HG02943 (cell line): ENCODE measurements around the gene TRIM42.

Experiments used
- ATAC-seq: cut with Tn5 transposase; IDR thresholded peaks from one replicate; pipeline ENCODE4 v1.9.1; 2021; ENCODE audit warnings: mild to moderate bottlenecking, low read depth, moderate library complexity; ENCODE audit not compliant: unreplicated experiment

Gene TRIM42

DNA sequence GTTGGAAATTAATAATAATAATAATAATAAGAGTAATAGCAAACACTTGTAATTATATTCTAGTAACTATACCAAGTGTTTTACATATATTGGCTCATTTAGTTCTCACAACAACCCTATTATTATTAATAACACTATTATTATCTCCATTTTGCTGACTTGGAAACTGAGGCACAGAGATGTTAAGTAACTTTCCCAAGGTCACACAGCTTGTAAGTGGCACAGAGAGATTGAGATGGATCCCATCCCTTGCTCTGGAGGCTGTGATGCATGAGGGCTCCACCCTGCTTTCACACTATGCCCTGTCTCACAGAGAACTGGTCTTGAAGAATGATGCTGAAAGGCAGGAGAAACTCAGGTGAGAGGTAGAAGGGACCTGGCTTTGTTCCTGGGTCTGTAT, 31.9 kb downstream of the TRIM42 start:
- ATAC-seq: no peak

DNA sequence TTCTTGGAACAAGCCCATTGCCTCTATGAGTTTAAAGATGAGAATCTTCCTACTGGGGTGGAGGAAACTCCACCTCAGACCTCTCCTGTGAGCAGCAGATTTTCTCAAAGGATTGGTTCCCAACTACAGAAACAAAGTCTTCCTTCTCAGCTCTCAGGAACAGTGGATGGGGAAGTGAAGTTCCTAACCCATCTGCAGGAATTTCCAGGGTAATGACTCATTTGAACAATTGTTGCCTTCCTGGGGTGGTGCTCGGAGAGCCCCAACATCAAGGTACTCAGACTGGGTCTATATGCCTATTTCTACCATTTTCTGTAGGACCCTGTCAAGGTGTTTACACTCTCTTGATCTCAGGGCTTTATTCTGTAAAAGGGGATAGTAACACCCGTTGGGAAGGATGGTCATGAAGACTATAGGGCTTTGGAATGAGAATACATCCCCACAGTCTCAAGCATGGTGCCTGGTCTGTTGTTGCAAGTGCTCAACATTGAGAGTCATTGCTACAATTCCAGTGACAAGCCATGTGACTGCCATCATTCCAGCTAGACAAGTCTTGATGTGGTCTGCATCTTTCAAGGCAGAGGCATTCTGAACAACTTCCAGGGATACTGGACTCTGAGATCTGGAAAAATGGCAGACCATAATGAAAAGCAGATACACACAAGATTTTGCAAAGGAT, 33.0 kb downstream of the TRIM42 start:
- no peak for ATAC-seq

DNA sequence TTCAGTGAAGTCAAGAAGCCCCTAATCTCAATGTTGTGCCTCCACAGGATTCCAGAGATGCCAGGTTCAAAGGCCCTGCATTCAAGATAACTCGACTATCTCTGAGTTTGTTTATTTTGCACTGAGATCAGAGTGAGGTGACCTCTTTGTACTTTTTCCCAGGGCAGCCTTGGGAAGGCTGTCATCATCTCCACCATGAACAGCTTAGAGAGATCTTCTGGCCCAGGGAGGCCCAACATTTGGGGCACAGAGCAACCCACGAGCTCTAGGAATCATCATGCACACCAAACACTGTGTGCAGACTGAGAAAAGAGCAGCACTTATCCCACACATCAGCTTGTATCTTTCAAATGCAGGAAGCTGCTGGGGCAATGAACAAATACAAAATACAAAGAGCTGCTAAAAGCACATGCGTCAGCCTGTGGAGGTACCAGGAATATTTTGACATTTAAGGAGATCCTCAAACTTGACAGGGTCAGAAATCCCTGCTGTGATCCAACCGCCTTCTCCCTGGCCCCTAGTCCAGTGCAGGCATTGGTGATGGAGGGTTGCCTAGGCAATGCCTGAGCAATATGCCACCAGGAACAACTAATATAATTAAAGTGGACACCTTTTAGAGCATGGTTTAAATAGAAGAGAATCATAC, 33.6 kb downstream of the TRIM42 start:
- ATAC-seq: no peak

DNA sequence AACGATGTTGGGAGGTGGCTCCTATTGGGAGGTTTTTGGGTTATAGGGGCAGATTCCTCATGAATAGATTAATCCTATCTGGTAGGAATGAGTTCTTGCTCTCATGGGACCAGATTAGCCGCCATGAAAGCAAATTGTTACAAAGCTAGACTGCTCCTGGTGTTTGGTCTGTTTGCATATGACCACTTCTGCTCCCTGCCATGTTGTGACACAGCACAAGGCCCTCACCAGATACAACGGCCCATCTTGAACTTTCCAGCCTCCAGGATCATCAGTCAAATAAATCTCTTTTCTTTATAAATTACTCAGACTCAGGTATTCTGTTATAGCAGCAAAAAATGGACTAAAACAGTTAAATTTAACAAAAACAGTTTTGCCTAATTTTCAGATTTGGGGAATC, 34.4 kb downstream of the TRIM42 start:
- ATAC-seq: no peak

DNA sequence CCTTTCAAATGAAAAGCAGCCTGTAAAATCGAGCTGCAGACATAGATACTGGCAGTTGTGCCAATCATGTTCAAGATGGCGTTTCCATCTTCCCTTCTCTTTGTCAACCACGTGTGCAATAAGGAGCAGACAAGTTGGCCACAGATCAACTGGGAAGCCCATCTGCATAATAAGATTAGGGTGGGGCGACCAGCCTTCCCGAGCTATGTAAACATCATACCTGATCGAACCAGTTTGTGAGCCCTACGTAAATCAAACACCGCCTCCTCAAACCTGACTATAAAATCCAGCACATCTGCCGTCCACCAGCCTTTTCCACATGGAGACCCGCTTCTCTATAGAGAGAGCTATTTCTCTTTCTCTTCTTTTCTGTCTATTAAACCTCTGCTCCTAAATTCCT, 37.2 kb downstream of the TRIM42 start:
- ATAC-seq: no peak

DNA sequence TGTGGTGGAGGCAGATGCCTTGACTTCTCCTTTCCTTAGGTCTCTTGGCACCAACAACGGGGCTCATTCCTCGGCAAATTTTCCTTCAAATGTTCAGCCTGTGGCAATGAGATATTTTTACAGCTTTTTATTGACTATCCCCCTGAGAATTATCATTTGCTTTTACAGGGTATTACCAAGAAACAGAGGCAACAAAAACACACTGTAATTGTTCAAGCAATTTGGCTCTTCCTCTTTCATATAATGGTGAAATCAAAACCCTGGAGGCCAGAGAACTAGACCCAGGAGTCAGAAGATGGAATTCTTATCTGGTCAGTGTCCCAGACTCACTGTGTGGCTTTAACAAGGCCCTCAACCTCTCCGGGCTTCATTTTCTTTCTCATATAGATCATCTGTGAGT, 40.1 kb downstream of the TRIM42 start:
- ATAC-seq: no peak

DNA sequence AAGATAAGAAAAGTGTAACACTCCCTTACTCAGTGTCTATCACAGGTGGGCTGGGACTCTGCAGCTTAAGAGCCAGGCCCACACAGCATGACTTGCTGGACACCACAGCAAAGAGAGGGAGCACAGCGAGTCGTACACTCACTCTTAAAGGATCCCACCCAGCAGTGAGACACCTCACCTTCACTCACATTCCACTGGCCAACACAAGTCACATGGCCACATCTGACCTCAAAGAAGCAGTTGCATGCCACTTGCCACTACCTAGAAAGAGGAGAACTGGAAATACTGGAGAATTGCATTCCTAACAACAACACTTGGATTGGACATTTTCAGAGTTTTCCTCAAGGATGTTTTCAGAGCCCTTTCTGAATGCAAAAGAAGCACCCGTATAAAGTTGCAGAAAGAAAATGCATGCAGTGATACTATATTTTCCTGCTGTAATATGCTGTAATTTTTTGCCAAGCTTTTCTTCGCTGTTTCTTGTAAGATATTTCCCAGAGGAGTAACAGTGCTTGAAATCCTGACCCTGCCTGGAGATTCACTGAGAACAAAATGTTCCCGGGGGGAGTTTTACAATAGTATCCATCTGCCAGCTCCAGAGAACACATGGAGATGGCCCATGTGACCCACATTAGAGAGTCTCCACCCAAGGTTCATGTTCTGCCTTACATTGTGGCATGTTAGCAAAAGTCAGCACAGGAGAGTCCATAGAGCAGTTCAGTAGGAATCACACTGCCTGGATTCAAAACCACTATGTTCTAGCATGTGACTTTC, 42.2 kb downstream of the TRIM42 start:
- no peak for ATAC-seq

DNA sequence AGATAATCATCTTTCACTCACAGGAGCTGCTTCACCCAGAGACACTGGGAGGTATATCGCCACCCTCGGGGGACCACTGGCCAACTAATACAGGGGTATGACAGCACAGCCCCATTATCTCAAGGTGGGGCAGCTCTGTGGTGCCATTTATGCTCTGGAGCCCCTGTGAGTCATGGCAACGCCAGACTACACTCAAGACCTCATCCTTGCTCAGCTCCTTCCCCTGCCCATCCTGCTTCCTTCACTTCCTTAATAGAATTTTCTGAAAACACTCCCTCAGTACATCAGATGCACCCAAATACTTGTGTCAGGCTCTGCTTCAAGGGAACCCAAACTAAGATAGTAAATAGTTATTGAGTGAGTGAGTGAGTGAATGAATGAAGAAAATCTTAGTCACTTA, 45.7 kb downstream of the TRIM42 start:
- ATAC-seq: no peak

DNA sequence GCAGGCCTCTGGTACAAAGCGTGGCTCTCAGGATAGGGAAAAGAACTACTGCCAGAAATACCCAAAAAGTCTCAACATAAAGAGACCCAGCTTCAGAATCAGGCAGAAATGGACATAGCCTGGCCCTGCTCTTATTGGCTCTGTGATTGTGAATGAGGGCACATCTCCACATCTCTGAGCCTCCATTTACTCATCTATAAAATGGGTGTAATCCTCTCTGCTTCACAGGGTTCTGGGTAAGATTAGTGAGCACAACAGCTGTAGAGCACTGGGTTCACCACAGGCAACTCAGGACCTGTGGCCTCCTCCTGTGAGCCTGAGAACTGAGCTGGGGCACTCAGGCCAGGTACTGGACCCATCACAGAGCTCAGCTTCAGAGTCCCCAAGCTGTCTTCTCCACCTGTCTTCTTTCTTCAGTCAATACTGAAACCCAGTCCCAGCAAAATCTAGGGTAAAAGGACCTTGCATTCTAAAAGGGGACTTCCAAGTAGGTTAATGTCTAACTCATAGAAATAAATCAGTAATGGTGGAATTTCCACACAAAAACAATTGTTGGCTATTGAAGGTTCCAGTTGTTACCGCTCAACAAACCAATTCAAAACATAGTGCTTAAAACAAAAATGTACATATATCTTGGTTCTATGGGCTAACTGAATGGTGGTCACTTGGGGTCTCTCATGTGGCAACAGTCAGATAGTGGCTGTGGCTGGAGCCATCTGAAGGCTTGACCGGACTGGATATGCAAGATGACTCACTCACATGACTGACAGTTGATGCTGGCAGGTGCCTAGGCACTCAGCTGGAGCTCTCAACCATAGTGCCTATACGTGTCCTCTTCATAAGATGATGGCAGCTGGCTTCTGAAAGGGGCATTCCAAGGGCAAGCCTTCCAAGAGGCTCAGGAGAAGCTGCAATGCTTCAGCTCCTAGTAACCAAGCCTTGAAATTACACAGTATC, 47.3 kb downstream of the TRIM42 start:
- peak; percentile 73 for ATAC-seq

DNA sequence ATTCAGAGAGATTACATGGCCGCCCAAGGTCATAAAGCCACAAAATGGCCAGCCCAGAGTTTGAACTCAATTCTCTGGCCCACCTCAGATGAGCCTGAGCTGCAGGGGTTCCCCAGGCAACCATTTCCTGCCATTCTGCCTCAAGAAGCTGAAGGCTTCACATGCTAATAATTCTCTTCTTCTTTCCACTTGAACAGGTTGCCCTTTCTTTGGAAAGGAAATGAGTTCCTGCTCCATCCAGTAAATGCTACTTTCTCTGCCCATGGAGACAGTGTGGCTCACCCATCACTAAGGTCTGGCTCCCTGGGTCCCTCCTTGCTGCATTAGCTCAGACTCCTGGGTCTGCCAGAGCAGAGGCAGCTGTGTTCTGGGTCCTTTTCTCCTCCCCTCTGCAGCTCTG, 48.2 kb downstream of the TRIM42 start:
- no peak for ATAC-seq

DNA sequence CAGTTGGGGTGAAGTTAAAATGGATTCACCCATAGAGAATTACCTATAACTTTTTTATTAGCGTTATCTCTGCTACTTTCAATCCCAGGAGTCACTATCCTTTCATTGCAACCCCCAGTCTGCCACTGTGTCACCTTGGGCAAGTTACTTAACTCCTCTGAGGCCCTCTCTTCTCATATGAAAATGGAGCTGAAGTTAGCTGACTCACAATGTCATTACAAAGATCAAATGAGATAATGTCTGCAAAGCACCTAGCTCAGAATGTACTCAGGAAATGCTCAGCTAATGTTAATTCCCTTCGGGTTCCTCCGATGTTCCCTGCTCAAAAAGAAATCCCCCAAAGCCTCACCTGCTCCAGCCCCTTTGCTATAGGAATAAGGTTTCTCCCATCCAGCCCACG, 50.0 kb downstream of the TRIM42 start:
- ATAC-seq: no peak

DNA sequence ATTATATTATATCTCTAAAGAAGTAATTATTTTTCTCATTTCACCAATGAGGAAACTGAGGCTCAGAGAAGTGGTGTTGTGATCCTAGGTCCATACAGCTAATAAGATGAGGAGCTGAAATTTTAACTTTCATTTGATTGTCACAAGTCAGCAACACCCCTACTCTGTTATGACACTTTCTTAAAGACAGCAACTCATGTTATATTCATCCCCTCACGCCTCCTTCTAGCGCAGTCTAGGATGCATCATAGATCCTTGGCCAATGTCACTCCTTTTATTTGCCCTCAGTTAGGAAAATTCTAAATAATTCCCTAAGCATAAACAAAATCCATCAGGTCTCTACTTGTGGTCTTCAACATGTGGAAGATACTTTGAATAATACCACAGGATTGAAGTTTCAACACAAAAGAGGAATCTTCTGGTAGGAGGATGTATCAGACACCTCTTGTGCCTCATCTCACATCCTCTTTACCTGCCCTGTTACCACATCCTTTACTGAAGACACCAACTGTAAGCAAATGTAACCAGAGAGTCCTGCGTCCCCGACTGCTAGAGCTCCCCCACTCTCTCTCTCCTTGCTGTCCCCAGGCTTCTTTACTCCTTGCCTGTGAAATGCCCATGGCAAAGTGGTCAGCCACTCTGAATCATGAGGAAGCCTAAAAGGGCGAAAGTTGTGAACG, 53.7 kb downstream of the TRIM42 start:
- ATAC-seq: peak; percentile 73

DNA sequence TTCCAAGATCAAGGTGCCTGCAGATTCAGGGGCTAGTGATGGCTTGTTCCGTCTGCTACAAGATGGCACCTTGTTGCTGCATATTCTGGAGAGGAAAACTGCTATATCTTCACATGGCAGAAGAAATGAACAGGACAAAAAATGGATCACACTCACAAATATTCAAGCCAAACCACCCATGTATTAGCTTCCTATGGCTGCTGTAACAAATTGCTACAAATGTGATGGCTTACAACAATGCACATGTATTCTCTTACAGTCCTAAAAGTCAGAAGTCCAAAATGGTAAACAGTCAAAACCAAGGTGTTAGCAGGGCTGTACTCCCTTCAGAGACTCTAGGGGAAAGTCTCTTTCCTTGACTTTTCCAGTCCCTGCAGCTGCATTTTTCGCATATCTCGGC, 55.8 kb downstream of the TRIM42 start:
- ATAC-seq: no peak

DNA sequence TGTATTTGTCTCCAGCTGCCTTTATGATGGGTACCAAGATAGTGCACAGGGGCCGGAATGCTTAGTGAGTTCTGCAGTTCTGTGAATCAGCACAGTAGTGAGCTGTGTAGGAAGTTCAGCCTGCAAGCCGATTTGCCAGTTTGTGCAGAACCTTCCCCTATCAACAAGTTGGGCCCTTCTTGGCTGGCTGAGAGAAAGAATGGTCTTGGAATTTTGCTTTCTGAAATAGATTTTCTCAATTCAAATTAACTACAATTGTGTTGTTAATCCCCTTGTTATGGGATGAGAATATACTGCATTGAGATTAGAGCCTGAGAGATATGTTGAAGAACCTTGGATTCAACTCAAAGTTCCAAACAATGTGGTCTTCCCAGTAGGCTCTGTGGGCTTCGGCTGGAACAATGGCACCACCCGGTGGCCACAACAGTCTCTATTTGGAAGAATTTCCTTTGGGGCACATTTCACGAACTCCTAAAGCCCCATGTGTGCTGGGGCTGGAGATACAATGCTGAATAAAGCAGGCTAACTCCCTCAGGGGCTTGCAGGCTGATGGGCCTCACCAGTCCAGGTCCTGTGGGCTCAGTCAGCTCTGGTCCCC, 59.1 kb downstream of the TRIM42 start:
- ATAC-seq: no peak

DNA sequence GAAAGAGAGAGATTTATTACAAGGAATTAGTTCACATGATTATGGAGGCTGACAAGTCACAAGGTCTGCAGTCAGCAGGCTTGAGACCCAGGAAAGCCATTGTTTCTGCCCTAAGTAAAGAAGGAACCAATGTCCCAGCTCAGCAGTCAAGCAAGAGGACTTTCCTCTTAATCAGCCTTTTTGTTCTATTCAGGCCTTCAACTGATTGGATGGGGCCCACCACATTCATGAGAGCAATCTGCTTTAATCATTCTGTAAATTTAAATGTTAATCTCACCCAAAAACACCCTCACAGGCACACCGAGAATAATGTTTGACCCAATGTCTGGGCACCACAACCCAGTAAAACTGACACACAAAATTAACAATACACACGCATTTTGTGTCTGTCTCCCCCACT, 64.3 kb downstream of the TRIM42 start:
- no peak for ATAC-seq

DNA sequence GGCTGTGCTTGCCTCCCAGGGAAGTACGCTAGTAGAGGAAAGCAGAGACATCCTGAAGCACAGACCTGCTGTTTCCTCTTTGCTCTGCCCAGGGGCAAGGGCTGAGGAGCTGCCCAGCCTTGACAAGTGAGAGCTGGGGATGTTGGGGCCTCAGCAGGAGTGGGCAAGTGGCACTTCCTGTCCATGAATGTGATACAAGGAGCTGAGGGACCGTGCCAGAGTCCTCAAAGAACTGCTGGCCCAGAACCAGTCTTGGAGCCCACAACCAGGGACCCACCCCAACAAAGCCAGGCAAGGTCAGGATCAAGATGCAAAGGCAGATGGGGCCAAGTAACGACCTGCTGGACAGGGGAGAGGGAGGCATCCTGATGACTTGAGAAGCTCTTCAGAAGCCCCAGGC, 70.3 kb downstream of the TRIM42 start:
- ATAC-seq: no peak

DNA sequence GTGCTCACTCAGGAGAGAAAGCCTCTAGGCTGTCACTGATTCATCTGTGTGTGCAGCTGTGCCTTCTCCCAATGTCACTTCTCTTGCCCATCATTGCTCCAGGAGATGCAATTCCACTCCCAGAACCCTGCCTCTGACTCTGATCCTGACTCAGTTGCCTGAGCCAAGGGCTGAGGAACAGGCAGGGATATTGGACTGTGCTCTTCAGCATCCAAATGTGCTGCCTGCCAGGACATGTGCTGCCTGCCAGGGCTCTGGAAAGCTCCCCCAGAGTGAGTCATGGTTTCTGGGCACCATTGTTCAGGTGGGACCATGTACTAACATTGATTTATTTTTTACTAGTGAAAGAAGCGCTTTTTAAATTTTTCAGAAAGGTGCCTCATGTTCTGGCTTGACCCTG, 71.0 kb downstream of the TRIM42 start:
- no peak for ATAC-seq
